WTC11 (cell line): ENCODE results near the gene GRAMD2B. TPM values are rescaled to one million over a fixed set of nuclear protein-coding genes. Genes with fewer than 3 reads are reported as not detected.

Experiments
- ATAC-seq: fragments of 200-7000 bp; cut with Tn5 transposase; 2 replicates; pipeline ENCODE4 v1.10.0; 2021; ENCODE audit warnings: mild to moderate bottlenecking, moderate library complexity
- CTCF ChIA-PET: fragments of 300-600 bp; sonication (Branson Sonifier 250); formaldehyde crosslinking; loops from one replicate; lab custom pipeline; 2021; ENCODE audit warnings: antibody characterized with exemption; lab: Charles Lee
- POLR2A ChIA-PET: fragments of 350-600 bp; sonication (Branson Sonifier 250); formaldehyde crosslinking; loops from one replicate; lab custom pipeline; 2021; ENCODE audit warnings: antibody characterized with exemption; lab: Charles Lee
- DNase-seq: peaks from one replicate; pipeline ENCODE4 v3.0.0; 2021; ENCODE audit warnings: low spot score
- H3K27ac Mint-ChIP-seq: 2 replicates; pipeline ENCODE4 v1.8.0; 2021; ENCODE audit warnings: mixed read lengths
- H3K27me3 Mint-ChIP-seq: 2 replicates; pipeline ENCODE4 v1.8.0; 2021; ENCODE audit warnings: low read depth, mild to moderate bottlenecking, moderate library complexity, mixed read lengths
- H3K36me3 Mint-ChIP-seq: 2 replicates; pipeline ENCODE4 v1.8.0; 2021; ENCODE audit warnings: mixed read lengths
- H3K4me1 Mint-ChIP-seq: 2 replicates; pipeline ENCODE4 v1.8.0; 2022; ENCODE audit warnings: mixed read lengths
- H3K4me3 Mint-ChIP-seq: 2 replicates; pipeline ENCODE4 v1.8.0; 2021; ENCODE audit warnings: mild to moderate bottlenecking, moderate library complexity, mixed read lengths
- H3K9me3 Mint-ChIP-seq: 2 replicates; pipeline ENCODE4 v1.8.0; 2021; ENCODE audit warnings: mixed read lengths
- E2F5 ChIP-seq: sonication (generic); formaldehyde crosslinking; IDR thresholded peaks from 2 replicates; pipeline ENCODE4 v1.8.1; 2022; ENCODE audit warnings: mild to moderate bottlenecking, moderate library complexity, missing genetic modification reagents
- GTF2I ChIP-seq: fragments of 250-450 bp; sonication (Bioruptor Pico); conservative IDR thresholded peaks from 2 replicates; pipeline ENCODE4 v1.4.0; 2021; ENCODE audit warnings: mild to moderate bottlenecking
- HMGXB4 ChIP-seq: sonication (generic); formaldehyde crosslinking; IDR thresholded peaks from 2 replicates; pipeline ENCODE4 v1.8.1; 2023; ENCODE audit warnings: mild to moderate bottlenecking, moderate library complexity, missing genetic modification reagents
- MLX ChIP-seq: sonication (generic); formaldehyde crosslinking; IDR thresholded peaks from 2 replicates; pipeline ENCODE4 v1.8.1; 2023; ENCODE audit warnings: mild to moderate bottlenecking, missing genetic modification reagents, moderate library complexity
- PRDM15 ChIP-seq: sonication (generic); formaldehyde crosslinking; IDR thresholded peaks from 2 replicates; pipeline ENCODE4 v1.8.0; 2022; ENCODE audit warnings: missing genetic modification reagents
- PRRX2 ChIP-seq: fragments of 250-450 bp; sonication (Bioruptor Pico); IDR thresholded peaks from 2 replicates; pipeline ENCODE4 v1.8.0; 2021; ENCODE audit warnings: mild to moderate bottlenecking
- TEAD4 ChIP-seq: sonication (generic); formaldehyde crosslinking; IDR thresholded peaks from 2 replicates; pipeline ENCODE4 v1.8.0; 2022; ENCODE audit warnings: mild to moderate bottlenecking, missing genetic modification reagents
- ZBTB21 ChIP-seq: sonication (generic); formaldehyde crosslinking; IDR thresholded peaks from 2 replicates; pipeline ENCODE4 v1.8.1; 2023; ENCODE audit warnings: mild to moderate bottlenecking, missing genetic modification reagents, borderline replicate concordance
- ZNF121 ChIP-seq: sonication (generic); formaldehyde crosslinking; IDR thresholded peaks from 2 replicates; pipeline ENCODE4 v1.8.0; 2023; ENCODE audit warnings: missing genetic modification reagents
- ZNF532 ChIP-seq: fragments of 250-450 bp; sonication (Bioruptor Pico); IDR thresholded peaks from 2 replicates; pipeline ENCODE4 v1.9.0; 2021; ENCODE audit warnings: mild to moderate bottlenecking, borderline replicate concordance
- total RNA-seq: library from RNA; stranded (reverse); gene quantifications from 3 replicates; pipeline ENCODE4 v1.2.3, GENCODE V29; 2021
- TF ChIP-seq, protein P1 (sequence below): sonication (generic); formaldehyde crosslinking; IDR thresholded peaks from 2 replicates; pipeline ENCODE4 v1.8.0; 2022; ENCODE audit warnings: mild to moderate bottlenecking, missing genetic modification reagents
- TF ChIP-seq, protein P2 (sequence below): sonication (generic); formaldehyde crosslinking; IDR thresholded peaks from 2 replicates; pipeline ENCODE4 v1.8.1; 2023; ENCODE audit warnings: mild to moderate bottlenecking, missing genetic modification reagents
- TF ChIP-seq, protein P3 (sequence below): sonication (generic); formaldehyde crosslinking; conservative IDR thresholded peaks from 2 replicates; pipeline ENCODE4 v1.8.1; 2022; ENCODE audit warnings: mild to moderate bottlenecking, missing genetic modification reagents
- TF ChIP-seq, protein P4 (sequence below): sonication (generic); formaldehyde crosslinking; IDR thresholded peaks from 2 replicates; pipeline ENCODE4 v1.8.1; 2022; ENCODE audit warnings: mild to moderate bottlenecking, missing genetic modification reagents, moderate library complexity, borderline replicate concordance

Gene GRAMD2B
- total RNA-seq, 1 experiment from 2014 or later: 11.6 TPM

GRCh38 chr5:126468091-126468490 is 44.9 kb downstream of the GRAMD2B start (continued):
- TF ChIP-seq PRDM15 (CRISPR knock-in tag) (no peak), ZNF121 (CRISPR knock-in tag) (no peak), TEAD4 (CRISPR knock-in tag) (no peak)
- TF ChIP-seq, protein P1, sequence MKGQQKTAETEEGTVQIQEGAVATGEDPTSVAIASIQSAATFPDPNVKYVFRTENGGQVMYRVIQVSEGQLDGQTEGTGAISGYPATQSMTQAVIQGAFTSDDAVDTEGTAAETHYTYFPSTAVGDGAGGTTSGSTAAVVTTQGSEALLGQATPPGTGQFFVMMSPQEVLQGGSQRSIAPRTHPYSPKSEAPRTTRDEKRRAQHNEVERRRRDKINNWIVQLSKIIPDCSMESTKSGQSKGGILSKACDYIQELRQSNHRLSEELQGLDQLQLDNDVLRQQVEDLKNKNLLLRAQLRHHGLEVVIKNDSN (CRISPR knock-in tag): no peak

DNA sequence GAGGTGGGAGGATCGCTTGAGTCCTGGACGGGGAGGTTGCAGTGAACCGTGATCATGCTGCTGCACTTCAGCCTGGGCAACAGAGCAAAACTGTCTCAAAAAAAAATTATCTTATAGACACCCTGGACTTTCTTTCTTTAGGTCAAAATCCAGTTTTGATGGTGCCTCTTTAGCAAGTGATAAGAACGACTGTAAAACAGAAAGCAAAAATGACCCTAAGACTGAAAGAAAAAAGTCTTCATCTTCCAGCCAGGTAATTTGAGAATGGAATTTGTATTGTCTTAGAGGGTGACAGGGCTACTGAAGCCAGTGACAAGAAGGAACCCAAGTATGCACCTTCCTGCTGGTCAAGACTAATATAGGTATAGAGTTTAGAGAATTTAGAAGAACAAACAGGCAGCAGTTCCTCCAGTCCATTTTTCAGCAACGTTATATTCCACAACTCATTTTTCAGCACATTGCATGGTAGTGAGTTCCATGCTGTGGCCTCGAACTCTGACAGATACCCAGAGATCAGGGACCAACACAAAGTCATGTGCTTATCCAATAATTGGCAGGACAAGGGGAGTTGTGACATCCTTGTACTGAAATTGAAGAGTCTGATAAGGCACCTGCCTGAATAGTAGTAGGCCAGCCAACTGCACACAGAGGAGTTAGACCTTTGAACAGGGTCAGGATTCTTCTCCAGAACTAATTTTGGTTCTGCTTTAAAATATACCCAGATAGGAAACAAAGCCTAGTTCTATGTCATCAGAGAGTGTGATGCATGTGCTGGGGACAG is 46.5 kb downstream of the GRAMD2B start:
- H3K27ac Mint-ChIP-seq: no peak overlapping the region
- H3K4me3 Mint-ChIP-seq: no peak overlapping the region
- CTCF ChIA-PET: no interaction called here
- DNase-seq (no peak), ATAC-seq (no peak)
- no peaks in the 10 kb centered on the region for H3K9me3 Mint-ChIP-seq
- H3K27me3 Mint-ChIP-seq: peaks cover 21% of the 10 kb centered on the region
- H3K4me1 Mint-ChIP-seq: peaks cover 14% of the 10 kb centered on the region
- H3K36me3 Mint-ChIP-seq: peaks cover 10% of the 10 kb centered on the region
- POLR2A ChIA-PET: no interaction called here
- TF ChIP-seq HMGXB4 (CRISPR knock-in tag) (no peak), MLX (no peak), ZBTB21 (CRISPR knock-in tag) (no peak), TEAD4 (CRISPR knock-in tag) (no peak), GTF2I (CRISPR knock-in tag) (no peak), PRRX2 (CRISPR knock-in tag) (no peak), E2F5 (CRISPR knock-in tag) (no peak), ZNF532 (no peak)
- TF ChIP-seq, protein P2, sequence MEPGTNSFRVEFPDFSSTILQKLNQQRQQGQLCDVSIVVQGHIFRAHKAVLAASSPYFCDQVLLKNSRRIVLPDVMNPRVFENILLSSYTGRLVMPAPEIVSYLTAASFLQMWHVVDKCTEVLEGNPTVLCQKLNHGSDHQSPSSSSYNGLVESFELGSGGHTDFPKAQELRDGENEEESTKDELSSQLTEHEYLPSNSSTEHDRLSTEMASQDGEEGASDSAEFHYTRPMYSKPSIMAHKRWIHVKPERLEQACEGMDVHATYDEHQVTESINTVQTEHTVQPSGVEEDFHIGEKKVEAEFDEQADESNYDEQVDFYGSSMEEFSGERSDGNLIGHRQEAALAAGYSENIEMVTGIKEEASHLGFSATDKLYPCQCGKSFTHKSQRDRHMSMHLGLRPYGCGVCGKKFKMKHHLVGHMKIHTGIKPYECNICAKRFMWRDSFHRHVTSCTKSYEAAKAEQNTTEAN (CRISPR knock-in tag): no peak
- TF ChIP-seq, protein P3, sequence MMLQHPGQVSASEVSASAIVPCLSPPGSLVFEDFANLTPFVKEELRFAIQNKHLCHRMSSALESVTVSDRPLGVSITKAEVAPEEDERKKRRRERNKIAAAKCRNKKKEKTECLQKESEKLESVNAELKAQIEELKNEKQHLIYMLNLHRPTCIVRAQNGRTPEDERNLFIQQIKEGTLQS: no peak
- TF ChIP-seq, protein P4, sequence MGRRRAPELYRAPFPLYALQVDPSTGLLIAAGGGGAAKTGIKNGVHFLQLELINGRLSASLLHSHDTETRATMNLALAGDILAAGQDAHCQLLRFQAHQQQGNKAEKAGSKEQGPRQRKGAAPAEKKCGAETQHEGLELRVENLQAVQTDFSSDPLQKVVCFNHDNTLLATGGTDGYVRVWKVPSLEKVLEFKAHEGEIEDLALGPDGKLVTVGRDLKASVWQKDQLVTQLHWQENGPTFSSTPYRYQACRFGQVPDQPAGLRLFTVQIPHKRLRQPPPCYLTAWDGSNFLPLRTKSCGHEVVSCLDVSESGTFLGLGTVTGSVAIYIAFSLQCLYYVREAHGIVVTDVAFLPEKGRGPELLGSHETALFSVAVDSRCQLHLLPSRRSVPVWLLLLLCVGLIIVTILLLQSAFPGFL (CRISPR knock-in tag): no peak
